HCT116 (cell line): Measurements from ENCODE around the gene PLD4. TPM values are rescaled to one million over a fixed set of nuclear protein-coding genes. Genes with fewer than 3 reads are reported as not detected.

Experiments used
- ATAC-seq: fragments of 200-7000 bp; cut with Tn5 transposase; 2 replicates; pipeline ENCODE4 v1.9.1; 2020; ENCODE audit warnings: mild to moderate bottlenecking, moderate library complexity
- BruUV-seq: library from RNA; stranded (reverse); fragments of 400-500 nt; replicated peaks from 2 replicates; lab custom pipeline; 2021; lab: Mats Ljungman, UMichigan
- CTCF ChIA-PET: fragments of 300-600 bp; sonication (Branson Sonifier 250); formaldehyde crosslinking; loops from one replicate; lab custom pipeline; 2021; ENCODE audit warnings: antibody characterized with exemption; lab: Charles Lee
- POLR2A ChIA-PET: fragments of 300-600, 350-600 bp; sonication (Branson Sonifier 250); formaldehyde crosslinking; loops from one replicate; lab custom pipeline; 2021; ENCODE audit warnings: antibody characterized with exemption; lab: Charles Lee
- RAD21 ChIA-PET, 2 experiments: fragments of 300-600 bp; sonication (Branson Sonifier 250); formaldehyde crosslinking; loops; one replicate each; lab custom pipeline; 2023; ENCODE audit warnings: low total read pairs in 2 of 2; ENCODE audit not compliant: uncharacterized antibody in 2 of 2, unreplicated experiment in 2 of 2, low non-redundant PET in 1 of 2; lab: Charles Lee
- DNase-seq: peaks from one replicate; pipeline ENCODE4 v3.0.0-alpha.2; 2010; ENCODE audit warnings: low read depth, low spot score
- H2AFZ ChIP-seq: fragments of 200-600 bp; shearing (Covaris generic), sonication (generic); 2 replicates; pipeline ENCODE4 v1.6.1; 2017; ENCODE audit warnings: low read depth, mixed run types, mixed read lengths, antibody characterized with exemption, low read length; ENCODE audit not compliant: poor library complexity, severe bottlenecking
- H3K27ac ChIP-seq: 2 replicates; pipeline ENCODE4 v1.5.1; 2012; ENCODE audit warnings: low read depth, low read length
- H3K27me3 ChIP-seq: fragments of 200-600 bp; sonication (generic); 2 replicates; pipeline ENCODE4 v1.6.1; 2016; ENCODE audit warnings: mixed run types, low read length, mixed read lengths; ENCODE audit not compliant: insufficient read depth
- H3K36me3 ChIP-seq, 2 experiments: fragments of 200-500 bp in 1 of 2; fragments of 200-600 bp in 1 of 2; sonication (Bioruptor generic) in 1 of 2; sonication (generic) in 1 of 2; 2 replicates each; pipeline versions ENCODE4 v1.5.1 to v1.6.1; 2014 to 2016; ENCODE audit warnings: low read length in 2 of 2, inconsistent platforms in 1 of 2, mixed read lengths in 1 of 2, mixed run types in 1 of 2; ENCODE audit not compliant: insufficient read depth in 2 of 2, control insufficient read depth in 1 of 2
- H3K4me1 ChIP-seq, 2 experiments: fragments of 200-600 bp in 1 of 2; sonication (generic) in 1 of 2; 2 replicates each; pipeline versions ENCODE4 v1.5.1 to v1.6.1; 2012 to 2017; ENCODE audit warnings: low read length in 2 of 2, inconsistent platforms in 1 of 2, mild to moderate bottlenecking in 1 of 2, mixed read lengths in 1 of 2, mixed run types in 1 of 2, moderate library complexity in 1 of 2; ENCODE audit not compliant: insufficient read depth in 2 of 2, control insufficient read depth in 1 of 2
- H3K4me2 ChIP-seq: fragments of 200-600 bp; sonication (generic); 2 replicates; pipeline ENCODE4 v1.6.1; 2017; ENCODE audit warnings: mixed run types, low read length, mixed read lengths
- H3K4me3 ChIP-seq, 2 experiments: fragments of 200-600 bp in 1 of 2; sonication (generic) in 1 of 2; replicated peaks in 1 of 2; 2 replicates each; pipeline ENCODE4 v1.5.1; 2011 to 2016; ENCODE audit warnings: low read length in 2 of 2, control low read depth in 1 of 2, low read depth in 1 of 2, mild to moderate bottlenecking in 1 of 2, mixed read lengths in 1 of 2, mixed run types in 1 of 2
- H3K79me2 ChIP-seq: fragments of 200-600 bp; sonication (generic); 2 replicates; pipeline ENCODE4 v1.6.1; 2017; ENCODE audit warnings: mild to moderate bottlenecking, mixed run types, low read length, moderate library complexity, mixed read lengths; ENCODE audit not compliant: insufficient read depth
- H3K9ac ChIP-seq: fragments of 200-600 bp; sonication (generic); 2 replicates; pipeline ENCODE4 v1.6.1; 2016; ENCODE audit warnings: low read length, mixed read lengths
- H3K9me2 ChIP-seq: fragments of 200-600 bp; sonication (generic), shearing (Covaris generic); 2 replicates; pipeline ENCODE4 v1.6.1; 2017; ENCODE audit warnings: mixed run types, mild to moderate bottlenecking, moderate library complexity; ENCODE audit not compliant: insufficient read depth
- H3K9me3 ChIP-seq, 2 experiments: fragments of 200-500 bp in 1 of 2; fragments of 200-600 bp in 1 of 2; sonication (Bioruptor generic) in 1 of 2; sonication (generic) in 1 of 2; 2 replicates each; pipeline ENCODE4 v1.6.1; 2014 to 2017; ENCODE audit warnings: low read length in 2 of 2, mixed read lengths in 2 of 2, inconsistent platforms in 1 of 2, low read depth in 1 of 2, mild to moderate bottlenecking in 1 of 2, mixed run types in 1 of 2, moderate library complexity in 1 of 2; ENCODE audit not compliant: control insufficient read depth in 1 of 2, insufficient read depth in 1 of 2
- H4K20me1 ChIP-seq: fragments of 200-600 bp; sonication (generic), shearing (Covaris generic); 2 replicates; pipeline ENCODE4 v1.6.1; 2017; ENCODE audit warnings: mixed run types, mild to moderate bottlenecking, moderate library complexity; ENCODE audit not compliant: insufficient read depth
- CBX3 ChIP-seq: IDR thresholded peaks from 2 replicates; pipeline ENCODE4 v1.6.1; 2012; ENCODE audit warnings: low read depth
- EZH2 ChIP-seq: fragments of 200-600 bp; sonication (generic); IDR thresholded peaks from 2 replicates; pipeline ENCODE4 v1.6.1; 2017; ENCODE audit warnings: antibody characterized with exemption, mixed run types
- JUND ChIP-seq: IDR thresholded peaks from 2 replicates; pipeline ENCODE4 v1.6.1; 2012
- RAD21 ChIP-seq: IDR thresholded peaks from 2 replicates; pipeline ENCODE4 v1.6.1; 2012; ENCODE audit warnings: low read depth, mild to moderate bottlenecking
- SRF ChIP-seq: IDR thresholded peaks from 2 replicates; pipeline ENCODE4 v1.6.1; 2012; ENCODE audit warnings: low read depth
- TCF7L2 ChIP-seq: IDR thresholded peaks from 2 replicates; pipeline ENCODE4 v1.7.0; 2011; ENCODE audit warnings: borderline replicate concordance, inconsistent platforms; ENCODE audit not compliant: insufficient read depth, insufficient read length; ENCODE audit errors: extremely low read depth
- YY1 ChIP-seq: IDR thresholded peaks from 2 replicates; pipeline ENCODE4 v1.6.1; 2011; ENCODE audit warnings: low read length, low read depth, moderate library complexity, mild to moderate bottlenecking; ENCODE audit not compliant: insufficient replicate concordance; ENCODE audit errors: extremely low read depth
- ZNF274 ChIP-seq: fragments of 200-500 bp; sonication (Bioruptor generic); IDR thresholded peaks from 2 replicates; pipeline ENCODE4 v1.6.1; 2014; ENCODE audit warnings: mild to moderate bottlenecking, low read depth, low read length, inconsistent platforms
- intact Hi-C: fragments of 100-400 bp; cut with micrococcal nuclease; formaldehyde crosslinking; loops from 2 replicates; pipeline ENCODE4 v1.10.0; 2022
- total RNA-seq: library from RNA; stranded (reverse); gene quantifications from one replicate; pipeline ENCODE4 v1.2.1, GENCODE V29; 2021; ENCODE audit not compliant: unreplicated experiment
- TF ChIP-seq, protein P1 (sequence below), 3 experiments: fragments of 200-600 bp in 1 of 3; sonication (generic) in 1 of 3; IDR thresholded peaks in 2 of 3; conservative IDR thresholded peaks in 1 of 3; 2 replicates each; pipeline ENCODE4 v1.5.1; 2012 to 2017; ENCODE audit warnings: low read depth in 2 of 3, low read length in 2 of 3, antibody characterized with exemption in 1 of 3, borderline replicate concordance in 1 of 3, control low read depth in 1 of 3, mild to moderate bottlenecking in 1 of 3, mixed read lengths in 1 of 3, mixed run types in 1 of 3, moderate library complexity in 1 of 3; ENCODE audit not compliant: insufficient read depth in 1 of 3
- TF ChIP-seq, protein P2 (sequence below): IDR thresholded peaks from 2 replicates; pipeline ENCODE4 v1.6.1; 2012

The PLD4 gene
- total RNA-seq, 1 experiment from 2014 or later = 0.12 TPM

DNA sequence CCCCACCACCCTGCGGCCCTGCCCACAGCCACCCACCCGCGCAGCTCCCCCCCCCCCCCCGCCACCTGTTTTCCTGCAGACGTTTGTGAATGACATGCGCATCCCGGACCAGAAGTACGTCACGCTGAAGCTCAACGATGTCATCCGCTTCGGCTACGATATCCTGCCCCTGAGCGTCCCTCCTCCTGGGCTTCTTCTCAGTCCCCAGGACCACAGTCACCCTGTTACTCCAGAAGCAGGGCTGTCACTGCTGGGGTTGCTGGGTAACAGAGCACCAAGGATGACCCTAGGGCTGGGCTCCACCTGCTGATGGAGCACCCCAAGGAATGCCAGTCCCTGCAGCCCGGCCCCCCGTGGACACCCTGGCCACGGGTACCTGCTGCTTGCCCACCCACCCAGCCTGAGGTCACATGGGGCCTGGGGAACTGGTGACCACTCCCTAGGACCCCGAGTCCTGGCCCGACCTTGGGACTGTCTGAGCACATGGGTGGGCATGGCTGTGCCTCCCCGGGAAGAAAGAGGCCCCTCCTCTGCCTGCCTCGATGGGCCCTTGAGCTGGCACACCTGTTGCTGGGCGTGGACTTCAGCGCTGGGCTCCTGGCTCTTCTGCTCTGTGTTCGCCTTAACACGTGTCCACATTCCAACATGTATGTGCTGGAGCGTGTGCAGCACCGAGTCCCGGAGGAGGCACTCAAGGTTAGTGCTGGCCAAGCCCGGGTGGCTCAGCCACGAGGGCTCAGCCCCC, 46.7 kb upstream of the PLD4 start:
- no peak overlapping the region for H3K4me2 ChIP-seq
- no peak overlapping the region for H3K4me3 ChIP-seq
- H3K27ac ChIP-seq = no peak overlapping the region
- no peaks in the 10 kb centered on the region for H3K9me3 ChIP-seq
- H3K9ac ChIP-seq = no peak overlapping the region
- ATAC-seq = no peak
- peaks cover 31% of the 10 kb centered on the region for H3K79me2 ChIP-seq
- no TSS peak for BruUV-seq
- CTCF ChIA-PET = no interaction called here
- no peaks in the 10 kb centered on the region for H3K9me2 ChIP-seq
- no peaks in the 10 kb centered on the region for H3K27me3 ChIP-seq
- RAD21 ChIA-PET = no interaction called here
- POLR2A ChIA-PET = no interaction called here
- DNase-seq = no peak
- intact Hi-C loops = no loop called here
- peaks cover 5 to 8% of the 10 kb centered on the region in 2 experiments; a peak in 1 of 4 replicates for H3K36me3 ChIP-seq
- H3K4me1 ChIP-seq = peaks cover 19 to 21% of the 10 kb centered on the region in 2 experiments
- TF ChIP-seq, protein P1, sequence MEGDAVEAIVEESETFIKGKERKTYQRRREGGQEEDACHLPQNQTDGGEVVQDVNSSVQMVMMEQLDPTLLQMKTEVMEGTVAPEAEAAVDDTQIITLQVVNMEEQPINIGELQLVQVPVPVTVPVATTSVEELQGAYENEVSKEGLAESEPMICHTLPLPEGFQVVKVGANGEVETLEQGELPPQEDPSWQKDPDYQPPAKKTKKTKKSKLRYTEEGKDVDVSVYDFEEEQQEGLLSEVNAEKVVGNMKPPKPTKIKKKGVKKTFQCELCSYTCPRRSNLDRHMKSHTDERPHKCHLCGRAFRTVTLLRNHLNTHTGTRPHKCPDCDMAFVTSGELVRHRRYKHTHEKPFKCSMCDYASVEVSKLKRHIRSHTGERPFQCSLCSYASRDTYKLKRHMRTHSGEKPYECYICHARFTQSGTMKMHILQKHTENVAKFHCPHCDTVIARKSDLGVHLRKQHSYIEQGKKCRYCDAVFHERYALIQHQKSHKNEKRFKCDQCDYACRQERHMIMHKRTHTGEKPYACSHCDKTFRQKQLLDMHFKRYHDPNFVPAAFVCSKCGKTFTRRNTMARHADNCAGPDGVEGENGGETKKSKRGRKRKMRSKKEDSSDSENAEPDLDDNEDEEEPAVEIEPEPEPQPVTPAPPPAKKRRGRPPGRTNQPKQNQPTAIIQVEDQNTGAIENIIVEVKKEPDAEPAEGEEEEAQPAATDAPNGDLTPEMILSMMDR (IDR thresholded peaks at IDR 0.05 in 2 of 3, conservative IDR thresholded peaks at IDR 0.05 in 1 of 3; ENCODE audit: borderline replicate concordance in 1 of 3, insufficient read depth in 1 of 3, low read depth in 2 of 3, low read length in 2 of 3) = no peak
- TF ChIP-seq YY1 = no peak
- TF ChIP-seq, protein P2, sequence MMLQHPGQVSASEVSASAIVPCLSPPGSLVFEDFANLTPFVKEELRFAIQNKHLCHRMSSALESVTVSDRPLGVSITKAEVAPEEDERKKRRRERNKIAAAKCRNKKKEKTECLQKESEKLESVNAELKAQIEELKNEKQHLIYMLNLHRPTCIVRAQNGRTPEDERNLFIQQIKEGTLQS = no peak
- TF ChIP-seq SRF = no peak
- no peak for TF ChIP-seq RAD21
- no peak for TF ChIP-seq JUND
- no peak for TF ChIP-seq TCF7L2
- no peak for TF ChIP-seq CBX3
- TF ChIP-seq ZNF274 = no peak
- no peak for TF ChIP-seq EZH2
- TF ChIP-seq, all 23 proteins: peak for 0
- H4K20me1 ChIP-seq = peaks cover 6% of the 10 kb centered on the region; the same call in 1 of the 2 replicates
- no peak overlapping the region for H2AFZ ChIP-seq
